Measurements from ENCODE around the gene TSHZ1.

DNA sequence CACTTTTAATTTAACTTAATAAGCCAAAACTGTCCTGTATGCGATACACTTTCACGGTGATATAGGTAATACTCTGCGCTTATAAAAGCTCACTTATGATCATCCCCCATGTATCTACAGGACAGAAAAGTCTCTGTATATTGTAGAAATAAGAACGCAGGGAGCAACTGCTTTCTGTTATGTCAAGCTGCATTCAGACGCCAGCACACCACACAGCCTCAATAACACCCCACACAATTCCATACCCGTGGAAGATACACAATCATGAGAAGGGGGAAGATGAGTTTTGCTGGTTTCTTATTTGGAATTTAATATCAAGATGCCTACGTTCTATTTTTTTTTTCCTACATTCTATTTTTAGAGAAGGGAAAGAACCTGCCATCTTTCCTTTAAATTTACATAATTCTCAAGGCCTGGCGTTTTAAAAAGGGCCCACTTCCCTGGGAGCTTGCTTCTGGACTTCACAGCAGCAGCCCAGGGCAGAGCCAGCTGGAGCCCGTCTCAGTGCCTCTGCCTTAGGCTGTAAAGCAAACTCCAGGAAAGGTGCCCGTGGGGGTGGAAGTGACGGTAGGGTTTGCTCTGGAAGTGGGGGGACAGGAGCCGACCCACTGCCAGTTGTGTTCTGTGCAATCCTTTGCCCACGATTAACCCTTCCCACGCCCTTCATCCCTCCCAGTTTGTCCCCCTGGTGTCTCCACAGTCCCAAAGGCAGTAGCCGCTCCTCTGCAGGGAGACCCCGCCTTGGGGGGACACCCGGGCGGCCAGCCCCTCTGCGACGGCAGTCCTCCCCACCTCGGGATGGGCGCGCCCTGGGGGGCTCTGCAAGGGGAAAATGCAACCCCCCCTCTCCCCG lies 7.0 kb upstream of the TSHZ1 start:
- TF ChIP-seq, protein P1, sequence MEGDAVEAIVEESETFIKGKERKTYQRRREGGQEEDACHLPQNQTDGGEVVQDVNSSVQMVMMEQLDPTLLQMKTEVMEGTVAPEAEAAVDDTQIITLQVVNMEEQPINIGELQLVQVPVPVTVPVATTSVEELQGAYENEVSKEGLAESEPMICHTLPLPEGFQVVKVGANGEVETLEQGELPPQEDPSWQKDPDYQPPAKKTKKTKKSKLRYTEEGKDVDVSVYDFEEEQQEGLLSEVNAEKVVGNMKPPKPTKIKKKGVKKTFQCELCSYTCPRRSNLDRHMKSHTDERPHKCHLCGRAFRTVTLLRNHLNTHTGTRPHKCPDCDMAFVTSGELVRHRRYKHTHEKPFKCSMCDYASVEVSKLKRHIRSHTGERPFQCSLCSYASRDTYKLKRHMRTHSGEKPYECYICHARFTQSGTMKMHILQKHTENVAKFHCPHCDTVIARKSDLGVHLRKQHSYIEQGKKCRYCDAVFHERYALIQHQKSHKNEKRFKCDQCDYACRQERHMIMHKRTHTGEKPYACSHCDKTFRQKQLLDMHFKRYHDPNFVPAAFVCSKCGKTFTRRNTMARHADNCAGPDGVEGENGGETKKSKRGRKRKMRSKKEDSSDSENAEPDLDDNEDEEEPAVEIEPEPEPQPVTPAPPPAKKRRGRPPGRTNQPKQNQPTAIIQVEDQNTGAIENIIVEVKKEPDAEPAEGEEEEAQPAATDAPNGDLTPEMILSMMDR (IDR thresholded peaks at IDR 0.05): no peak
- TF ChIP-seq KDM1A (IDR thresholded peaks at IDR 0.05; ENCODE audit: low read depth) (no peak), SREBF2 (IDR thresholded peaks at IDR 0.05) (no peak), POLR2A (IDR thresholded peaks at IDR 0.05; ENCODE audit: low read length) (no peak), BHLHE40 (IDR thresholded peaks at IDR 0.05; ENCODE audit: low read depth, low read length) (no peak), RFX5 (IDR thresholded peaks at IDR 0.05) (no peak), HDAC2 (IDR thresholded peaks at IDR 0.05) (no peak), NFE2L2 (conservative IDR thresholded peaks at IDR 0.05; ENCODE audit: low read length) (no peak), RNF2 (IDR thresholded peaks at IDR 0.05; ENCODE audit: borderline replicate concordance, low read depth) (no peak), JUNB (IDR thresholded peaks at IDR 0.05) (no peak), ESRRA (IDR thresholded peaks at IDR 0.05; ENCODE audit: borderline replicate concordance, low read length) (no peak), POLR2AphosphoS2 (conservative IDR thresholded peaks at IDR 0.05; ENCODE audit: low read length) (no peak)
